ENCODE data around the gene WASHC3. TPM values are rescaled to one million over a fixed set of nuclear protein-coding genes. Genes with fewer than 3 reads are reported as not detected.

The WASHC3 gene
- total and polyA plus RNA-seq, 2 donors from 2014 or later, result 33.0 to 95.9 TPM

DNA sequence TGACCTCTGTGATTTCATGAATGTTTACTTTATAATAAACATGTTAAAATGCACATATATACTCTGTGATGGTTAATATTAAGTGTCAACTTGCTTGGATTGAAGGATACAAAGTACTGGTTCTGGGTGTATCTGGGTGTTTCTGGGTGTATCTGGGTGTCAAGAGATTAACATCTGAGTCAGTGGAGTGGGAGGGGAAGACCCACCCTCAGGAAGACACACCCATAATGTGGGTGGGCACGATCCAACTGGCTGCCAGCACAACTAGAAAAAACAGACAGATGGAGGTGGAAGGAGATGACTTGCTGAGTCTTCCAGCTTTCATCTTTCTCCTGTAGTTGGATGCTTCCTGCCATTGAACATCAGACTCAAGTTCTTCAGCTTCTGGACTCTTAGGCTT, 46.2 kb upstream of the WASHC3 start:
- DNase-seq, result no peak
- peaks cover 5 to 20% (median 15%) of the 10 kb centered on the region in 3 donors for H3K36me3 ChIP-seq (ENCODE audit: control insufficient read depth in 2 of 3, insufficient read depth in 3 of 3, low read length in 3 of 3)

DNA sequence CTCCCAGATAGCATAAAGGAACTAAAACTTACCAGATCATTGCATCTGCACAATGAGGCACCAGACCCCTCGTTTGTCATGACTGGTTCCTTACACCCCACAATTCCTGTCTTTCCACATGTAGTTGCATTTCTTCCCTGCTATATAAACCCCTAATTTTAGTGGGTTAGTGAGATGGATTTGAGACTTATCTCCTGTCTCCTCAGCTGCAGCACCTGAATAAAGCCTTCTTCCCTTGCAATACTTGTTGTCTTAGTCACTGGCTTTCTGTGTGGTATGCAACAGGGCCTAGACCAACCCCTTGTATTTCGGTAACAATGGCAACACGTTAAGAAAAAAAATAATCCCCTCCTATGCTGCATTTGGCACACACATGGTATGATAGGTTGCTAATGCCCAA, 45.1 kb upstream of the WASHC3 start:
- TF ChIP-seq, protein P1, sequence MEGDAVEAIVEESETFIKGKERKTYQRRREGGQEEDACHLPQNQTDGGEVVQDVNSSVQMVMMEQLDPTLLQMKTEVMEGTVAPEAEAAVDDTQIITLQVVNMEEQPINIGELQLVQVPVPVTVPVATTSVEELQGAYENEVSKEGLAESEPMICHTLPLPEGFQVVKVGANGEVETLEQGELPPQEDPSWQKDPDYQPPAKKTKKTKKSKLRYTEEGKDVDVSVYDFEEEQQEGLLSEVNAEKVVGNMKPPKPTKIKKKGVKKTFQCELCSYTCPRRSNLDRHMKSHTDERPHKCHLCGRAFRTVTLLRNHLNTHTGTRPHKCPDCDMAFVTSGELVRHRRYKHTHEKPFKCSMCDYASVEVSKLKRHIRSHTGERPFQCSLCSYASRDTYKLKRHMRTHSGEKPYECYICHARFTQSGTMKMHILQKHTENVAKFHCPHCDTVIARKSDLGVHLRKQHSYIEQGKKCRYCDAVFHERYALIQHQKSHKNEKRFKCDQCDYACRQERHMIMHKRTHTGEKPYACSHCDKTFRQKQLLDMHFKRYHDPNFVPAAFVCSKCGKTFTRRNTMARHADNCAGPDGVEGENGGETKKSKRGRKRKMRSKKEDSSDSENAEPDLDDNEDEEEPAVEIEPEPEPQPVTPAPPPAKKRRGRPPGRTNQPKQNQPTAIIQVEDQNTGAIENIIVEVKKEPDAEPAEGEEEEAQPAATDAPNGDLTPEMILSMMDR (IDR thresholded peaks at IDR 0.05; ENCODE audit: borderline replicate concordance, extremely low read depth, insufficient read depth), result no peak
- FAIRE-seq (no peak), DNase-seq (no peak)
- H3K4me1 ChIP-seq (ENCODE audit: control insufficient read depth in 2 of 3, insufficient read depth in 2 of 3, low read depth in 1 of 3, low read length in 3 of 3), result no peaks in the 10 kb centered on the region
- no peaks in the 10 kb centered on the region for H3K9me3 ChIP-seq (ENCODE audit: control insufficient read depth in 2 of 3, insufficient read depth in 1 of 3, low read length in 3 of 3)
- H3K4me3 ChIP-seq (ENCODE audit: low read length in 3 of 3), result no peak overlapping the region
- peaks cover 5 to 18% (median 15%) of the 10 kb centered on the region in 3 donors for H3K36me3 ChIP-seq (ENCODE audit: control insufficient read depth in 2 of 3, insufficient read depth in 3 of 3, low read length in 3 of 3)
- no peak overlapping the region for H3K9ac ChIP-seq (ENCODE audit: low read length in 3 of 3)
- intact Hi-C loops (cut with DNase I), result no loop called here
- H3K27ac ChIP-seq (ENCODE audit: low read depth in 2 of 2, low read length in 2 of 2), result no peak overlapping the region
- H3K27me3 ChIP-seq (ENCODE audit: control insufficient read depth, insufficient read depth, low read length), result no peaks in the 10 kb centered on the region

More for the DNA sequence above, 46.2 kb upstream of the WASHC3 start:
- Histone ChIP-seq H3K27ac (ENCODE audit: low read depth in 2 of 2, low read length in 2 of 2) (no peak overlapping the region), H3K27me3 (ENCODE audit: control insufficient read depth, insufficient read depth, low read length) (no peaks in the 10 kb centered on the region), H3K4me1 (ENCODE audit: control insufficient read depth in 2 of 3, insufficient read depth in 2 of 3, low read depth in 1 of 3, low read length in 3 of 3) (no peaks in the 10 kb centered on the region), H3K9ac (ENCODE audit: low read length in 3 of 3) (no peak overlapping the region), H3K4me3 (ENCODE audit: low read length in 3 of 3) (no peak overlapping the region), H3K9me3 (ENCODE audit: control insufficient read depth in 2 of 3, insufficient read depth in 1 of 3, low read length in 3 of 3) (no peaks in the 10 kb centered on the region)
- intact Hi-C loops (cut with DNase I), result no loop called here
- no peak for FAIRE-seq
- TF ChIP-seq, protein P1 (IDR thresholded peaks at IDR 0.05; ENCODE audit: borderline replicate concordance, extremely low read depth, insufficient read depth), result no peak

DNA sequence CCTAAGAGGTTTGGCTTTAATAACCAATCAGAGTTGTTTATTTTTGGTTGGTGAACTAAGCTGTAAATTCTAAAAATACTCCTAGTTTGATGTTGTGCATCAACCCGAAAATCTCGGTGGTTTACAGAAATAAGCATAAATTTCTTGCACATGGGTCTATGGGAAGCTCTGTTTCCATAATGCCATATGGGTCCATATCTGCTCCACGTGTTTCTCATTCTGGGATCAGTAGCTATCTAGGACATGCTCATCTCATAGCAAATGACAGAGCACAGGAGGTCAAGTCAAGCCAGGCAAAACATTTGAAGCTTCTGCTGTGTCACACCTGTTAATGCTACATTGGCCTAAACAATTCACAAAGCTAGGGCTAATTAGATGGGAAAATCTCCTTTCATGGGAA, 35.1 kb upstream of the WASHC3 start:
- no peaks in the 10 kb centered on the region for H3K27me3 ChIP-seq (ENCODE audit: control insufficient read depth, insufficient read depth, low read length)
- no peaks in the 10 kb centered on the region for H3K4me1 ChIP-seq (ENCODE audit: control insufficient read depth in 2 of 3, insufficient read depth in 2 of 3, low read depth in 1 of 3, low read length in 3 of 3)
- H3K9ac ChIP-seq (ENCODE audit: low read length in 3 of 3), result no peak overlapping the region
- H3K9me3 ChIP-seq (ENCODE audit: control insufficient read depth in 2 of 3, insufficient read depth in 1 of 3, low read length in 3 of 3), result no peaks in the 10 kb centered on the region
- FAIRE-seq (no peak), DNase-seq (no peak)
- no peak overlapping the region for H3K4me3 ChIP-seq (ENCODE audit: low read length in 3 of 3)
- H3K27ac ChIP-seq (ENCODE audit: low read depth in 2 of 2, low read length in 2 of 2), result no peak overlapping the region
- intact Hi-C loops (cut with DNase I), result no loop called here
- TF ChIP-seq, protein P1 (IDR thresholded peaks at IDR 0.05; ENCODE audit: borderline replicate concordance, extremely low read depth, insufficient read depth), result no peak
- H3K36me3 ChIP-seq (ENCODE audit: control insufficient read depth in 2 of 3, insufficient read depth in 3 of 3, low read length in 3 of 3), result peaks cover 3 to 11% (median 7%) of the 10 kb centered on the region in 3 donors

DNA sequence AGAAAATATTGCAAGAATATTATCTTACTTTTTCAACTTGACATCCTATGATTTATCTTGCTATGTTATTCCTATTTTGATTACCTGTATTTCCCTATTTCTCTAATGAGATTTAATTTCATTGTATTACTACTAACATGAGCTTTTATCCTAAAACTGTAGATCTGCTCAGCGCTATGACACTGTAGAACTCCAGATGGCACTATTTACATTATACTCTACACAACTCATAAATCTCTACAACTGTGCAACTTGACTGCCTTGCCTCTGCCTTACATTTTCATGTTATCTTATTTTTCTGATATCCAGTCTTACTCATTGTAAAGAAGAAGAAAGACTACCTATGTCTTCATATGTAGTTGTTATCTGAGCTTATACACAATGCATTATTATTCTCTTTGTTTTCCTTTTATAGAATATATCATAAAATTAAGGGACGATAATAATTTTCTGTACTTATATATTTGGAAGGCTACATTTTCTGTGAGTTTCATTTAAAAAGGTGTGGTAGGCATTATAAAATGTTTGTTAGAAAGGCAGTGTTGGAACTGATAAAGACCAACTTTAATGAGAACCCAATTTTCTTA, 34.0 kb upstream of the WASHC3 start:
- Histone ChIP-seq H3K9me3 (ENCODE audit: control insufficient read depth in 2 of 3, insufficient read depth in 1 of 3, low read length in 3 of 3) (no peaks in the 10 kb centered on the region), H3K4me3 (ENCODE audit: low read length in 3 of 3) (no peak overlapping the region), H3K9ac (ENCODE audit: low read length in 3 of 3) (no peak overlapping the region), H3K27me3 (ENCODE audit: control insufficient read depth, insufficient read depth, low read length) (no peaks in the 10 kb centered on the region), H3K36me3 (ENCODE audit: control insufficient read depth in 2 of 3, insufficient read depth in 3 of 3, low read length in 3 of 3) (peaks cover 3 to 11% (median 7%) of the 10 kb centered on the region in 3 donors), H3K4me1 (ENCODE audit: control insufficient read depth in 2 of 3, insufficient read depth in 2 of 3, low read depth in 1 of 3, low read length in 3 of 3) (no peaks in the 10 kb centered on the region), H3K27ac (ENCODE audit: low read depth in 2 of 2, low read length in 2 of 2) (no peak overlapping the region)
- DNase-seq (peak in 2 of 5 donors; percentile 32 to 61), FAIRE-seq (no peak)
- TF ChIP-seq, protein P1 (IDR thresholded peaks at IDR 0.05; ENCODE audit: borderline replicate concordance, extremely low read depth, insufficient read depth), result no peak
- intact Hi-C loops (cut with DNase I), result no loop called here
